ENCODE measurements around the gene ANK2.

Gene ANK2

DNA sequence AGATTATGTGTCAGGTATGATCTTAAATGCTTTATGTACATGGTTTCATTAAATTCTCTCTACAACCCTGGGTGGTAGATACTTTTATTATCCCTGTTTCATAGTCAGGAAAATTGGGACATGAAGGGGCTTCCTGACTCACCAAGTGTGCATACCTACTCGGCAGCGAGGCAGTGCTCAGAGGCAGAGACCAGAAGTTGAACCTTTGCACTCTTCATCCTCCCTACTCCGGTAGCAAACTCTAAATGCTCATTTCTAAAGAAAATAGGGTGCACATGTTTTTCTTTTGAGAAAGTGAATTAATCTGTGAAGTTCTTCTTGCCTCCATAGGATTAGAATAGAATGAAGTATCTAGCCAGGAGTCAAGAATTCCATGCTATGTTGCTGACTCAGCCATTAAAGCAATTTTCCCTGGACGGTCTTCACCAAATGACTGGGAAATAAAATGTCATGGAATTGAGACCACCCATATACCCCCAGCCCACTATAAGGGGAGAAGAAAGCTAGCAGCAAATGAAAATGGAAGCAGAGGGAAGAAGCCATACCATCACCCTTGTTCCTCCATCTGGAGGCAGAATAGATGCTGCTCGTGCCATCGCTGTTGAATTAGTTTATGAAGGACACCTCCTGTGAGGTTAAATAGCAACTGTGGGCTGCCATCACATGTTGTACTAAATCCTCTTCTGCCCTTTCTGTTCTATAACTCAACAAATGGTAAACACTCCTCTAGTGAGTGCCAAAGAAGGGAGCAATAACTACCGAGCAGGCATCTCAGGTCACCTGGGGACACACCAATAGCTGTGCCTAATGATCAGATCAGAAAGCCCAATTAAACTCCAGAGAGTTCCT lies 356.6 kb downstream of the ANK2 start:
- Histone ChIP-seq H3K27ac (ENCODE audit: low read depth, low read length) (no peak overlapping the region), H3K36me3 (ENCODE audit: insufficient read depth, low read length) (no peaks in the 10 kb centered on the region), H2AFZ (ENCODE audit: low read length, unreplicated experiment) (no peak overlapping the region), H3K79me2 (ENCODE audit: control insufficient read depth, insufficient read depth, low read length, unreplicated experiment) (no peaks in the 10 kb centered on the region), H3K4me1 (ENCODE audit: control insufficient read depth, insufficient read depth, low read length, unreplicated experiment) (peaks cover 21% of the 10 kb centered on the region), H3K27me3 (ENCODE audit: insufficient read depth, low read length) (no peaks in the 10 kb centered on the region), H3K4me3 (ENCODE audit: low read depth, low read length) (no peak overlapping the region)

GRCh38 chr4:113406723-113407016 lies 357.2 kb downstream of the ANK2 start:
- Histone ChIP-seq H3K27ac (ENCODE audit: low read depth, low read length) (no peak overlapping the region), H3K79me2 (ENCODE audit: control insufficient read depth, insufficient read depth, low read length, unreplicated experiment) (no peaks in the 10 kb centered on the region), H3K27me3 (ENCODE audit: insufficient read depth, low read length) (no peaks in the 10 kb centered on the region), H3K36me3 (ENCODE audit: insufficient read depth, low read length) (no peaks in the 10 kb centered on the region), H3K4me3 (ENCODE audit: low read depth, low read length) (no peak overlapping the region), H3K4me1 (ENCODE audit: control insufficient read depth, insufficient read depth, low read length, unreplicated experiment) (peaks cover 26% of the 10 kb centered on the region), H2AFZ (ENCODE audit: low read length, unreplicated experiment) (no peak overlapping the region)

- Histone ChIP-seq H3K4me1 (ENCODE audit: control insufficient read depth, insufficient read depth, low read length, unreplicated experiment) (peaks cover 30% of the 10 kb centered on the region), H2AFZ (ENCODE audit: low read length, unreplicated experiment) (no peak overlapping the region), H3K27ac (ENCODE audit: low read depth, low read length) (no peak overlapping the region), H3K79me2 (ENCODE audit: control insufficient read depth, insufficient read depth, low read length, unreplicated experiment) (no peaks in the 10 kb centered on the region), H3K36me3 (ENCODE audit: insufficient read depth, low read length) (no peaks in the 10 kb centered on the region), H3K4me3 (ENCODE audit: low read depth, low read length) (no peak overlapping the region), H3K27me3 (ENCODE audit: insufficient read depth, low read length) (no peaks in the 10 kb centered on the region)
These were observed 358.0 kb downstream of the ANK2 start for GRCh38 chr4:113407409-113407808.

GRCh38 chr4:113409181-113409580 lies 359.7 kb downstream of the ANK2 start:
- Histone ChIP-seq H3K4me3 (ENCODE audit: low read depth, low read length) (no peak overlapping the region), H3K4me1 (ENCODE audit: control insufficient read depth, insufficient read depth, low read length, unreplicated experiment) (peaks cover 23% of the 10 kb centered on the region), H2AFZ (ENCODE audit: low read length, unreplicated experiment) (no peak overlapping the region), H3K27me3 (ENCODE audit: insufficient read depth, low read length) (no peaks in the 10 kb centered on the region), H3K79me2 (ENCODE audit: control insufficient read depth, insufficient read depth, low read length, unreplicated experiment) (no peaks in the 10 kb centered on the region), H3K36me3 (ENCODE audit: insufficient read depth, low read length) (no peaks in the 10 kb centered on the region), H3K27ac (ENCODE audit: low read depth, low read length) (no peak overlapping the region)

- H3K79me2 ChIP-seq (ENCODE audit: control insufficient read depth, insufficient read depth, low read length, unreplicated experiment), result no peaks in the 10 kb centered on the region
- H3K36me3 ChIP-seq (ENCODE audit: insufficient read depth, low read length), result no peaks in the 10 kb centered on the region
- no peaks in the 10 kb centered on the region for H3K27me3 ChIP-seq (ENCODE audit: insufficient read depth, low read length)
- H2AFZ ChIP-seq (ENCODE audit: low read length, unreplicated experiment), result no peak overlapping the region
- H3K4me1 ChIP-seq (ENCODE audit: control insufficient read depth, insufficient read depth, low read length, unreplicated experiment), result peaks cover 20% of the 10 kb centered on the region
- no peak overlapping the region for H3K4me3 ChIP-seq (ENCODE audit: low read depth, low read length)
- peak overlapping the region; percentile 45 for H3K27ac ChIP-seq (ENCODE audit: low read depth, low read length)
These were observed 361.2 kb downstream of the ANK2 start for GRCh38 chr4:113410686-113411085.

- peak overlapping the region; percentile 57 for H3K27ac ChIP-seq (ENCODE audit: low read depth, low read length)
- H3K79me2 ChIP-seq (ENCODE audit: control insufficient read depth, insufficient read depth, low read length, unreplicated experiment), result no peaks in the 10 kb centered on the region
- no peaks in the 10 kb centered on the region for H3K36me3 ChIP-seq (ENCODE audit: insufficient read depth, low read length)
- peaks cover 20% of the 10 kb centered on the region for H3K4me1 ChIP-seq (ENCODE audit: control insufficient read depth, insufficient read depth, low read length, unreplicated experiment)
- no peak overlapping the region for H2AFZ ChIP-seq (ENCODE audit: low read length, unreplicated experiment)
- no peaks in the 10 kb centered on the region for H3K27me3 ChIP-seq (ENCODE audit: insufficient read depth, low read length)
- H3K4me3 ChIP-seq (ENCODE audit: low read depth, low read length), result no peak overlapping the region
These were observed 362.1 kb downstream of the ANK2 start for GRCh38 chr4:113411496-113411938.

DNA sequence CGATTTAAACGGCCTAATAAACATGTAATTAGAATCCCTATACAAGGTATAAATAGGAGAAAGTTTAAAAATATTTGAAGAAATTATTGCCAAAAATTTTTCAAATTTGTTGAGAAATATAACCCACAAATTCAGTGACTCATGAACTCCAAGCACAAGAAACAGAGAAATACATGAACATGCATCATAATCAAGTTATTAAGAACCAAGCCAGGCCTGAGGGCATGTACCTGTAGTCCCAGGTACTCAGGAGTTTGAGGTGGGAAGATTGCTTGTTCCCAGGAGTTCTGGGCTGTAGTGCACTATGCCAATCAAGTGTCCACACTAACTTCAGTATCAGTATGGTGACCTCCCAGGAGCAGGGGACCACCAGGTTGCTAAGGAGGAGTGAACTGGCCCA lies 370.2 kb downstream of the ANK2 start:
- no peaks in the 10 kb centered on the region for H3K4me1 ChIP-seq (ENCODE audit: control insufficient read depth, insufficient read depth, low read length, unreplicated experiment)

DNA sequence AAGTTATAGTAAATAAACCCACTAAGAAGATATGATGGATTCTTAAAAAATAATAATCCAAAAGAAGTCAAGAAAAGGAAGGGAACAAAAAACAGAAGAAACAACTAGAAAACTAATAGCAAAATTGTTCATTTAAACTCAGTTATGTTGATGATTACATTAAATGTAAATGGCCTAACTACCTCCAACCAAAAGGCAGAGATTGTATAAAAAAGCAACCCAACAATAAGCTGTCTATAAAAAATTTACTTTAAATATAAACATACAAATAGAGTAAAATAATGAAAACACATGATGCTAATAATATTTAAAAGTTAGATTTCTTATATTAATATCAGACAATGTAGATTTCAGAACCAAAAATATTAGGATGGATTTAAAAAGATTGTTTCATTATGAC lies 371.5 kb downstream of the ANK2 start:
- Histone ChIP-seq H3K4me1 (ENCODE audit: control insufficient read depth, insufficient read depth, low read length, unreplicated experiment) (no peaks in the 10 kb centered on the region), H2AFZ (ENCODE audit: low read length, unreplicated experiment) (no peak overlapping the region), H3K27ac (ENCODE audit: low read depth, low read length) (no peak overlapping the region), H3K36me3 (ENCODE audit: insufficient read depth, low read length) (peaks cover 15% of the 10 kb centered on the region), H3K27me3 (ENCODE audit: insufficient read depth, low read length) (no peaks in the 10 kb centered on the region), H3K79me2 (ENCODE audit: control insufficient read depth, insufficient read depth, low read length, unreplicated experiment) (no peaks in the 10 kb centered on the region), H3K4me3 (ENCODE audit: low read depth, low read length) (no peak overlapping the region)

More for the DNA sequence above, 370.2 kb downstream of the ANK2 start:
- Histone ChIP-seq H3K27ac (ENCODE audit: low read depth, low read length) (no peak overlapping the region), H3K79me2 (ENCODE audit: control insufficient read depth, insufficient read depth, low read length, unreplicated experiment) (no peaks in the 10 kb centered on the region), H2AFZ (ENCODE audit: low read length, unreplicated experiment) (no peak overlapping the region), H3K36me3 (ENCODE audit: insufficient read depth, low read length) (peaks cover 15% of the 10 kb centered on the region), H3K27me3 (ENCODE audit: insufficient read depth, low read length) (no peaks in the 10 kb centered on the region), H3K4me3 (ENCODE audit: low read depth, low read length) (no peak overlapping the region)

DNA sequence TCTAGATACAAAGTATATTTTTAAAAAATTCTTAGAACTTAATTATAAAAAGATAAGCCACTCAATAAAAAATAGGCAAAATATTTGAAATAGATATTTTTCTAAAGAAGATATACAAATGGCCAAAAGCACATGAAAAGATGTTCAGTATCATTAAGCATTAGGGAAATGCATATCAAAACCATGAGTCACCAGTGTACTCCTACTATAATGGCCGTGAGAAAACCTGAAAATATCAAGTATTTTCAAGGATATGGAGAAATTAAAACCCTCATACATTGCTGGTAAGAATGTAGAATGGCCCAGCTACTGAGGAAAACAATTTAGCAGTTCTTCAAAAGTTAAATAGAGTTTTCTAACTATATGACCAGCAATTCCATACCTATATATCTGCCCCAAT lies 374.2 kb downstream of the ANK2 start:
- peak overlapping the region; percentile 49 for H3K27ac ChIP-seq (ENCODE audit: low read depth, low read length)
- no peak overlapping the region for H3K4me3 ChIP-seq (ENCODE audit: low read depth, low read length)
- peaks cover 14% of the 10 kb centered on the region for H3K36me3 ChIP-seq (ENCODE audit: insufficient read depth, low read length)
- no peaks in the 10 kb centered on the region for H3K27me3 ChIP-seq (ENCODE audit: insufficient read depth, low read length)
- H3K79me2 ChIP-seq (ENCODE audit: control insufficient read depth, insufficient read depth, low read length, unreplicated experiment), result no peaks in the 10 kb centered on the region
- no peaks in the 10 kb centered on the region for H3K4me1 ChIP-seq (ENCODE audit: control insufficient read depth, insufficient read depth, low read length, unreplicated experiment)
- H2AFZ ChIP-seq (ENCODE audit: low read length, unreplicated experiment), result no peak overlapping the region

- Histone ChIP-seq H3K27ac (ENCODE audit: low read depth, low read length) (peak overlapping the region; percentile 95), H3K79me2 (ENCODE audit: control insufficient read depth, insufficient read depth, low read length, unreplicated experiment) (peaks cover 5% of the 10 kb centered on the region), H3K4me1 (ENCODE audit: control insufficient read depth, insufficient read depth, low read length, unreplicated experiment) (peaks cover 50% of the 10 kb centered on the region), H2AFZ (ENCODE audit: low read length, unreplicated experiment) (peak overlapping the region; percentile 22), H3K27me3 (ENCODE audit: insufficient read depth, low read length) (no peaks in the 10 kb centered on the region), H3K36me3 (ENCODE audit: insufficient read depth, low read length) (peaks cover 15% of the 10 kb centered on the region), H3K4me3 (ENCODE audit: low read depth, low read length) (peak overlapping the region; percentile 68)
These were observed 383.7 kb downstream of the ANK2 start for GRCh38 chr4:113433116-113433515.

Data from ACC112 (cell line).